Thyroid gland (tissue), 4 donors: ENCODE results near the gene MAFG.

Experiments used
- CTCF ChIP-seq, 6 experiments: fragments of 200-600 bp in 3 of 6; fragments of 450-650 bp in 3 of 6; sonication (generic) in 3 of 6; IDR thresholded peaks; one replicate each; pipeline ENCODE4 v1.5.1; 2016 to 2019; ENCODE audit warnings: antibody characterized with exemption in 6 of 6, mild to moderate bottlenecking in 2 of 6, inconsistent platforms in 1 of 6, moderate library complexity in 1 of 6
- POLR2A ChIP-seq, 2 donors: fragments of 450-650 bp; IDR thresholded peaks; one replicate each; pipeline ENCODE4 v1.6.1; 2017; ENCODE audit warnings: antibody characterized with exemption in 2 of 2, mild to moderate bottlenecking in 2 of 2, moderate library complexity in 1 of 2

GRCh38 chr17:81879121-81879520 is 48.4 kb downstream of the MAFG start:
- TF ChIP-seq CTCF (IDR thresholded peaks at IDR 0.05) (no peak), POLR2A (IDR thresholded peaks at IDR 0.05) (no peak)
